ENCODE data around the gene MSRB2.

Gene MSRB2

GRCh38 chr10:23114228-23114850 lies 19.0 kb downstream of the MSRB2 start:
- no peak for DNase-seq

- no peak for DNase-seq
These were observed 21.3 kb downstream of the MSRB2 start for GRCh38 chr10:23116486-23117205.

DNA sequence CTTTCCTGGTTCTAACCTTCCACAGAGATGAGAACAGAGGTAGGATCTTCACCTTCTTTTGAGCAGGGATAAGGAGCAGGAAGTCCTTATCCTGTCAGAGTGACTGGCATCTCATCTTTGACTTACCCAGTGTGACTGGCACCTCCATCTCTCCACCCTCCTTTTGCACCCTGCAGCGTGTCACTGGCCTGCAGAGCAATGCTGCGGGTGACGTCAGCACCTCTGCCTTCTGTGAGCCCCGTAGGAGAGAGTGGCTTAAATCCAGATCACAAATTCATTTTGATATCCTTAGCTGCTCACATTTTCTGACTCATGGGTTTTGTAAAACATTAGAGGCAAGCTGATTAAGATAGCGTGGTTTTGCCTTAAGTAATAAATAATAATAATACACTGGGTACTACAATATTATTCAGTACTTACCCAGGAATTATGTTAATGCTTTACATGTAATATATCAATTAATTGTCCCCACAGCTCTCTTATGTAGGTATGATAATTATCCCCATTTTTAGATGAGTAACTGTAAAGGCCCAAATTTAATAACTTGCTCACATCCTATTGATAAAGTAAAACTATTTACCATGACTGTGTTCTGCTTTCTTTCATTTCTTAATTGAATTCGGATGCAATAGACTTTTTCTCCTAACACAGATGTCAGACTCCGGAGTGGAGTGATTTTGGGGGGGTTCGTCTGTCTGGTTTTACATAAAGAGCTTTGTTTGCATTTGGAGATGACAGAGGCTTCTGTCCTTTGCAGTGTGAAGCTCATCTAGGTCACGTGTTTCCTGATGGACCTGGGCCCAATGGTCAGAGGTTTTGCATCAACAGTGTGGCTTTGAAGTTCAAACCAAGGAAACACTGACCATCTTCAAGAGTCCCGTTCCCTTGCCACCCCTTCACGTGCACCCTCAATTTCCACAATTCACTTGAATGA lies 24.9 kb downstream of the MSRB2 start:
- DNase-seq, result no peak

- DNase-seq, result no peak
These were observed 25.8 kb downstream of the MSRB2 start for GRCh38 chr10:23121135-23121534.

DNA sequence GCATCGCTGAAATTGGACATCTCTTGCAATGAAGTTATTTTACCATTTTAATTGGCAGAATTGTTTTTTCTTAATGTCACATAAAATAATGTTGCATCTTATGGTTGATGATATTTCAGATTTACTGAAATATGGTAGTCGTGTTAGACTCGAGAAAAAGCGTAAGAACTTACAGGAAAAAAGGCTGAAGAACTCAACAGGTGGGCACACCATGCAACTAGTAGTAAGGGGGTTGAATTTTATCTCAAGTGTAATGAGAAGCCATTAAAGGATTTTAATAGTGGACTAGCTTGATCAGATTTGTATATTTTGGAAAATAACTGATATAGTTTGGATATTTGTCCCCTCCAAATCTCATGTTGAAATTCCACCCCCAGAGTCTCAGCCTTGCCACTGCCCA lies 41.1 kb downstream of the MSRB2 start:
- DNase-seq, result no peak

DNA sequence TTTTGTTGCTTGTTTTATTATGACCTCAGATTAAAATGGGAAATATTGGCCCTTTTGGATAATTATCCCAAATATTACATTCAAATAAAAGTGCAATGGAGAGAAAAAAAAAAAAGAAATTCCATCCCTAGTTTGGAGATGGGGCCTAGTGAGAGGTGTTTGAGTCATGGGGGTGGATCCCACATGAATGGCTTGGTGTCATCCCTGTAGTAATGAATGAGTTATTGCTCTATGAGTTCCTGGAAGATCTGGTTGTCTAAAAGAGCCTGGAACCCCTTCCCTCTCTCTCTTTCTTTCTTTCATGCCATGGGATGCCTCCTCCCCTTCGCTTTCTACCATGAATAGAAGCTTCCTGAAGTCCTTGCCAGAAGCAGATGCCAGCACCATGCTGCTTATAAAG lies 44.3 kb downstream of the MSRB2 start:
- no peak for DNase-seq

DNA sequence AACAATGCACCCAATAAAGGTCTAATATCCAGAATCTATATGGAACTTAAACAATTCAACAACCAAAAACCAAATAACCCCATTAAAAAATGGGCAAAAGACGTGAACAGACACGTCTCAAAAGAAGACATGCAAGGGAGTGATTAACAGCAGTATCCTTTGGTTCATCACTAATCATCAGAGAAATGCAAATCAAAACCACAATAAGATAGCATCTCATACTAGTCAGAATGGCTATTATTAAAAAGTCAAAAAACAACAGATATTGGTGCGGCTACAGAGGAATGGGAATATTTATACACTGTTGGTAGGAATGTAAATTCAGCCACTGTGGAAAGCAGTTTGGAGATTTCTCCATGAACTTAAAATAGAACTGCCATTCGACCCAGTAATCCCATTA lies 46.6 kb downstream of the MSRB2 start:
- no peak for DNase-seq

- DNase-seq, result no peak
These were observed 50.9 kb downstream of the MSRB2 start for GRCh38 chr10:23146258-23146657.

- no peak for DNase-seq
These were observed 51.7 kb downstream of the MSRB2 start for GRCh38 chr10:23147035-23147434.

- no peak for DNase-seq
These were observed 52.8 kb downstream of the MSRB2 start for GRCh38 chr10:23148214-23148613.

DNA sequence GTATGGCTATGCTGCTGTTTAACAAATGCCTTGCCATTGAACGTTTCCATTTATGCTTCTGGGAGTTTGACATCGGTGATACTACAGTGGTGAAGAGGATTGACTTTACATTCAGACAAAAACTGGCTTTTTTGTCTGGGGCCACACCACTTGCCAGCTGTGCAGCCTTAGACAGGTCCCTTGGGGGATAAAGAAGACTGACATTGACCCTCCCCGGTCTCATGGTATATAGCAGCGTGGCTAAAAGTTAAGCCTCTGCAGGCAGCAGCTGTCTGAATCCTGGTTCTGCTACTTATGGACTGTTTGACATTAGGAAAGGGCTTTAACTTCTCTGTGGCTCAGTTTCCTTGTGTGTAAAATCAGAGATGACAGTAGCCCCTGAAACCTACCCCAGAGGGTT lies 54.7 kb downstream of the MSRB2 start:
- no peak for DNase-seq

- no peak for DNase-seq
These were observed 55.2 kb downstream of the MSRB2 start for GRCh38 chr10:23150610-23151009.

DNA sequence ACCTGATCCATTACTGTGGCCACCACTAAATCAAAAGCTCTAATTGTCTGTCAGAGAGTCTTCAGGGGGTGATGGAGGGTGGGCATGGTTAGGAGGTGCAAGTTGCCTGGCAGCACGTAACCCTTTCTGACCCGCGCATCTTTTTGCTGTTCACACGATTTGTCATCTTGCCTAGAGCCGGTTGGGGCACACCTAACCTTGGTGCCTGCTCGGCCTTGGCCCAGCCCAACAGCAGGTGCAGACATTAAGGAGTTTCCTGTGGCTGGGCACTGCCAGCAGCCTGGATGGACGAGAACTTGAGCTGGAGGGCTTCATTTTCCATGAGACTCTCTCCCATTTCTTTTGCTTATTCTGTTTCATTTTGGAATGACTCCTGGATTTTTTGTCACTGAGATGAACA lies 55.7 kb downstream of the MSRB2 start:
- DNase-seq, result no peak

DNA sequence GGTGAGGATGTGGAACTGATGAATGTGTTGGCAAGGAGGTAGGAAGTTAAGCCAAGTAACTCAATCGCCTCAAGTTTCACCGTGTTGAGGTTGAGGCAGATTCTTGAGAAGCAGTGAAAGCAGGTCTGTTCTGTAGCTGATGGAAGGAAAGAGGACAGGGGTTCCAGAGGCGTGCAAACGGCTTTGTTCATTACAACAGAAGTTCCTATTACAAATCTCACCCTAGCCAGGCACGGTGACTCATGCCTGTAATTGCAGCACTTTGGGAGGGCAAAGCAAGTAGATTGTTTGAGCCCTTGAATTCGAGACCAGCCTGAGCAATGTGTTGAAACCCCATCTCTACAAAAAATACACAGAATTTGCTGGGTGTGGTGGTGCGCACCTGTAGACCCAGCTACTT lies 59.8 kb downstream of the MSRB2 start:
- DNase-seq, result no peak

- no peak for DNase-seq
These were observed 61.2 kb downstream of the MSRB2 start for GRCh38 chr10:23156447-23157150.

- no peak for DNase-seq
These were observed 61.9 kb downstream of the MSRB2 start for GRCh38 chr10:23157239-23157681.

GRCh38 chr10:23157691-23158369 lies 62.5 kb downstream of the MSRB2 start:
- DNase-seq, result no peak

- no peak for DNase-seq
These were observed 63.0 kb downstream of the MSRB2 start for GRCh38 chr10:23158370-23158769.

DNA sequence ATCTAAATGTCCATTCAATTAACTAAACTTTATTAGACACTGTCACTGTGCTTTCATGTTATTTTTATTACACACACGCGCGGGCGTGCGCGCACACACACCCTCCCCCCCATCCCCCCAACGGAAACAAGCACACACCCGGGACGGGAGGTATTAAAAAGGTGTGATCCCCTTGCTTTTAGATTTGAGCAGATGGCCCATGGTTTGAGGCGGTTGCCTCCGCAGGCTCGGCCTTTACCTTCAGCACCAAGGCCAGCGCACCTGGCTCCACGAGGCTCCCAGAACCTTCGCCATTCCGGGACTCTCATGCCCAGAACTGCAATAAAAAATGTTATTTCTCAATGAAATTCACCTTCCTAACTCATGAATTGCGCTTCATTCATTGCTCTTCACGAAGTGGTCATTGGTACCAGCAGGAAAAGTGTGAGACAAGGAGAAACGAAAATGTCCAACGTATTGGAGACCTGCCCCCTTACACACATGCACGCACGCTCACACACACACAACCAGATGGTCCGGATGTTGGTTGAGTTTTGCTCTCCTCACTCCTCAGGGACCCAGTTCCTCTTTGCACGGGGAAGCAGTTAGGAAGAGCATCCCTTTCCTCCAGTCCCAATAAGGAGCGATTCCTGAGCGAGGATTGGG lies 76.0 kb downstream of the MSRB2 start:
- DNase-seq, result no peak
